GM21528 (cell line): Measurements from ENCODE around the gene ALCAM.
A peak's percentile ranks its signal among the peaks of the same experiment; 100 is the strongest.

Experiments
- ATAC-seq: cut with Tn5 transposase; IDR thresholded peaks from one replicate; pipeline ENCODE4 v1.9.1; 2021; ENCODE audit warnings: mild to moderate bottlenecking, moderate library complexity; ENCODE audit not compliant: unreplicated experiment, low FRiP score

ALCAM gene

DNA sequence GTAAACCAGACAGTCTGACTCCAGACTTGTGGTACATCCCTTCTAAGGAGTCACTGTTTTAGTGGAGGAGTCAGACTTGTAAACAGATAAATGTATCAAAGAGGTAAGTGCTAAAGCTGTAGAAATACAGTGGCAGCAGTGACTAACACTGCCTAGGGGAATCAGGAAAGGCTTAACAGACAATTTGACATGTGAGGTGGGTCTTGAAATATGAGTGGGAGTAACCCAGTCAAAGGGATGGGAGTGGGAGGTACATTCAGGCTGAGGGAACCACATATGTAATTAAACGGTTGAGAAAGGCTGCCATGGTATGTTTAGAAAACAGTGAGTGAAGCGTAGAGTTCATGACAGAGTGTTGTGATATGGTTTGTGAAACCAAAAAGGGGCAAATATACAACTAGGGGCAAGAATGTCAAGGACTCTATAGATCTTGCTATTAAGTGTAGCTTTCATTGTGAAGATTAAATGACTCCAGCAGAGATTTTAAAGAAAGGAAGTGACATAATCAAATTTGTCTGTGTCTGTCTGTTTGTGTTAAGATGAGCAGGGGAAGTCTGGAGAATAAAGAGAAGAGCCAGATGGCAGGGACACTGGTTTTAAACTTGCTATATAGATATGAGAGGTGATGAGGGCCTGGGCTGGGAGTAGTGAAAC lies 11.2 kb upstream of the ALCAM start:
- ATAC-seq: no peak

GRCh38 chr3:105356396-105356795 lies 10.3 kb upstream of the ALCAM start:
- ATAC-seq: no peak

GRCh38 chr3:105356988-105357387 lies 9.7 kb upstream of the ALCAM start:
- no peak for ATAC-seq

DNA sequence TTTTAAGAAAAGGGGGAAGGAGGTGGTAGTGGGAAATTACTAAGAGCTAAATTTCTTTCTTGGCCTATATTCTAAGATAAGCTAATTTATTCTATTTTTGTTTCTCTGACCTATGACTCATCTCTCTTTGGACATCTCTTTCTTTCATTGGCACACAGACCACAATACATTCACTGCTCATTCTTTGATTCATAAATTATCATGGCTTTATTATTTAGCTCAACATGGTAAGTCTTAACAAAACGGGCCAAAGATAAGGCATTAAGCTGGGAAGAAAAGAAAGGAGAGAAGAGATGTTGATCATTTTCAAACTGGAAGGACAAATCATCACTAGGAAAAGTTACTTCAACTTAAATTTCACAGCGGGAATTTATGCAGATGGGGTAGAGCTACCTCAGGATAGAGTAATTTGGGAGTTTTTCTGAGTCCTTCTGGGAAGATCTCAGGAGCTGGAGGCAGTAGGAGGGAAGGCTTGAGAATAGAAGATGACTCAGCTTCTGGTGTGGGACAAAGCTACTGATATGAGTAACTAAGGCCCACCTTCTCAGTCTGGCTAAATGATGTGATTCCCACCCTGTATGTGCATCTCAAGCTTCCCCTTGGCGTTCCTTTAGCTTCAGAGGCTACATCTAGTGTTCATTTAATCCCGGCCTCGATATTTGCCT lies 7.5 kb upstream of the ALCAM start:
- ATAC-seq: no peak

DNA sequence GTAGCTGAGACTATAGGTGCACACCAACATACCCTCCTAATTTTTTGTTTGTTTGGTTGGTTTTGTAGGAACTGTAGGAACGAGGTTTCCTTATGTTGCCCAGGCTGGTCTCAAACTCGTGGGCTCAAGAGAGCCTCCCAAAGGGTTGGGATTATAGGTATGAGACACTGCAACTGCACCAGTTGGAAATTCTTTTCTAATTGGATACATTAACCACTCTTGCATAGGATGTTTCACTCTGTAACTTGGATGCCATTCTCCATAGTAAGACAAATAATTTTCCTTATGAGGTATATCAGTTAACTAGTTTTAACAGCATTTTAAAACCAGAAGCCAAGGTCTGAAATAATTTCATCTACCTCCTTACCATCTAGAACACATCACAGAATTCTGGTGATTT lies 6.7 kb upstream of the ALCAM start:
- ATAC-seq: no peak

DNA sequence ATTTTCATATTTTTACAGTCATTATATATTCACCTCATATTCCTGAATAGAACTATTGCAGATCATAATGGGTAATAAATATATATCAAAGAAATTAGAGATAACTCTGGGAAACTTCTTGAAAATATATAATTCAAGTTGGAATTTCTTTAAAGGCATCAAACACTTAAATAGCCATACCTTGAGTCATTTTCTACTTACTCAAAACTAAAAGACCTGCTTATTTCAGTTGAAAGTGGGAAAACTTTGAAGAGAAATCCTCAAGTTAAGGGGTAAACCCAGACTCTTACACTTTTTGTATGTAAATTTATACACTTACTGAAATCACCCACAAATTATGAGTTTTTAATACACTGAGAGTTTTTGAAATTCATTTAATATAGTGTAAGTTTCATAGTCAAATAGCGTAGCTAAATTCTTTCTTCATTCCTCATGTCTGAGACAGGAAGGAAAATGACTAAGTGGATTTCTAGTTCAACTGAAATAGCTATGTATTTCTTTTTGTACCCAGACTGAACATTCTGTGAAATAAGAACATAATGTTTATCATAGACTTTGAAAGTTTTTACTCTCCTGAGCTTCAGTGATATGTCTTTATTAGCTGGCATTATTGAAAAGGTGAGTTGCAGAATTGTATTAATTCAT lies 4.6 kb upstream of the ALCAM start:
- no peak for ATAC-seq

GRCh38 chr3:105364128-105364527 lies 2.6 kb upstream of the ALCAM start:
- no peak for ATAC-seq

DNA sequence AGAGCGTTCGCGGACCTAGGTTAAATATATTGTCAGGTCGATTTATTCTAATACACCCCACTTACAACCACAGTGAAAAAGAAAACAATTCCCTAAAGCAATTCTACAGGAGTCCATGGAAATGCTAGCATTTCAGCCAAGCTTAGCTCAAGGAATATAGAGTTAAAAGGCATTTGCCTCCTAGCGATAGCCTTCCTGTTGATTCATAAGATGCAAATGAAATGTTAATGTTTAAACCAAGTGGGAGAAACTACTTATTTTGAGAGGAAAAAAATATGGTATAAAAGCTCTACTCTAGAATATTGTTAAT lies 1.7 kb upstream of the ALCAM start:
- no peak for ATAC-seq

DNA sequence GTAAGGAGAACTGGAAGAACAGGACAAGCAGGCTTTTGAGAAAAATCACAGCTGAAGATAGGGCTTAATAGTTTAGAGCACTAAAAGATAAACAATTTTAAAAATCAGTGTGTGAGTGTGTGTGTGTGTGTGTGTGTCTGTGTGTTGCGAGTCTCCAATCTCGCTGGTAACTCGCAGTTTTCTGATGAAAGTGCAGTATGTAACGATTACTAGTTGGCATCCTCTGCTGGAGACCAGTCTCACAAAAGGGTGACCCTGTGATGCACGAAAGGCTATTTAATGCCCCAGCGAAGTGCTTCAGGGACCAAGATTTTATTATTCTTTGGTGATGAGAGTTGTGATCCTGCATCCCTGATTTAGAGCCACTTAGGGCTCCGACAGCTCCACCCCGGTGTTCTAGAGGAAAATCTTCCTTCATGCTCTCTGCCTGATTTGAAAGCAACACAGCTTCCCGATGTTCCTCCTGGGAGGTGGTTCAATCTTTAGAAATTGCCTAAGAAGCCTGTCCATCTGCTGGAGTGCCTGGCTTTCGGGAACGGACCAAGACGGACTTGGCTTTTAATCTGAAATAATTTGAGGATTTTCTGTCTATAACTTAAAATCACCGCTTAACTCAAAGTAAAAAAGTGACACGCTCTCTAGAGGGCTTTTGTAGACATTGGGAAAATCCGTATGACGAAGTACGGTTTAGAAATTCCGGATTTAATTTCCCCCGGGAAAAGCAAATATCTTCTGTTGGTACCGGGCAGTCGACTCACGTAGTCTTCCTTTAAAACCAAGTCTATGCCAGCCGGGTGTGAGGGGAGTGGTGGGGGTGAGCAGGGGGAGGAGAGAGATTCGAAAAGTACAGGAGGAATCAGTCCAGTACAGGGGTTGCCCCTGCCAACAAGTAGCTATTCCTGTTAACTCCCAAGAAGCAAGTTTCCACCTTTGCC lies 1.1 kb upstream of the ALCAM start:
- no peak for ATAC-seq

- peak; percentile 6 for ATAC-seq
These were observed 325 bp downstream of the ALCAM start for GRCh38 chr3:105367063-105367405.

DNA sequence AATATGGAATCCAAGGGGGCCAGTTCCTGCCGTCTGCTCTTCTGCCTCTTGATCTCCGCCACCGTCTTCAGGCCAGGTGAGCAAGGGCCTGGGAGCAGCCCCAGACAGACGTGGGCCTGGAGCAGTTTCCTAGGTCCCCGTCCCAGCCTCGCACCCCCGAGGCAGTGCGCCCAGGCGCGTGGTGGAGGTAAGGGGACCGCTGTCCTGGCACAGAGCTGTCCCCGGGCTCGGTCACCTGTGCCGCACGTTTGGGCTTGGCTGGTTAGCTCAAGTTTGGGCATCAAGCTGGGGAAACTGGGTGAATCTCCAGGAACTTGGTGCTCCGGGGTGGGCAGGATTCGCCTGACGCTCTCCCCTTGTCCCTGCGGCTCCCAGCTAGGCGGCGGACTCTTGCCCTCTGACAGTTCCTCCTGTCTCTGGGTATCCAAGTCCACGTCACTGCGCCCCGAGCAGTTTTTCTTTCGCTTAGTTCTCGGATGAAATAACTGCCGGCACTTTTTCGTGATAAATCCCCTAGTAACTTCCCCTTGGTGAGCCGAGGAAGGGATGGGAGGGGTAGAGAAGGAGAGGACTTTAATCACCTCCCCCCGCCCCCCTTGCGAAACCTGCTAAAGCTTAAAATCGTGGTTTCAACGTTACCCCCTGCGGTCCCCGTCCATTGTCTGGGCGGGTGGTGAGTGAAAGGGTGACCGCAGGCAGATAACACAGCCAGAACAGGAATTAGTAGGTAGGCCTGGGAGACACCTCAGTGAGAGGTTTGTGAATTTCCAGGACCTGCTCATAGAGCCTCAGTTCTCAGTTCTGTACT lies 901 bp downstream of the ALCAM start:
- ATAC-seq: peak; percentile 23

DNA sequence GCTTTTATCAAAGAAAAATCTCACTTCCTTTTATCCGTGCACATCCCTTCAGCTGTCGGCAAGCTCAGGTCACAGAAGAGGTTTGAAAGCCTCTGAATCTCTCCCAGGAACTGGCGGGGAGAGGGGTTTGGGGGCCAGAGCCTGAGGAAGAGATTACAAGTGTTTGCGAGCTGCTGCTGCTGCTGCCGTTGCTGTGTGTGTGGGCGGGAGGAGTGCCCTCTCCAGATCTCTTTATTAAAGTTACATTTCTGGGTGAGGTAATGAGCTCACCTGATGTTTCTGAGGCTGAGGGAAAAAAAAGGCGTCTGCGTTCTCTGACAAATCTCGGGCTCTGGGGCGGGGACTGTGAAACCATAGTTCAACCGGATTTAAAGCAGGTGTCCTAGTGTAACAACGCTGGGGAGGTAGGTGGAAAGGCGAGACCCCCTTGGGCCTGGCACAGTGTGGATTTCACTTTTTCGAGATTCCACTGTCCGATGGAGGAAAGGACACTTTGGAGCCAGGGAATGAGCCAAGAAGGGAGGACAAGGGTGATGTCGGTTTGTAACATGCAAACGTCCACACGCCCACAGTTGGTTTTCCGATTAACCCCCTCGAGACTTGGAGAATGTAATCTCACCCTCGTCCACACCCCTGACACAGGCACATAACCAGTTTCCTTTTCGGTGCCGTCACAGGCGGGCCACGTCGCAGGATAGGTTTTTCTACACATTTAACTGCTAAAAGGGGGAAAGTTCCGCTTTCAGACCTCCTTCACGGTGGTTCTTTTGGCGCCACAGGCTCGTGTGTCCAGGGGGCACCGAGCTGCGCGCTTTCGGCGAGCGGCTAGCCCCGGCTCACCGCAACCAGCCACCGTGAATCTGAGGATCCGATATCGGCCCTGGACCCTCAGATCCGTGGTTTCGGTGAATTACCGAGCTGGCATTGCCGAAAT lies 2.1 kb downstream of the ALCAM start:
- ATAC-seq: peak; percentile 39

GRCh38 chr3:105369500-105370371 lies 3.0 kb downstream of the ALCAM start:
- peak; percentile 29 for ATAC-seq

DNA sequence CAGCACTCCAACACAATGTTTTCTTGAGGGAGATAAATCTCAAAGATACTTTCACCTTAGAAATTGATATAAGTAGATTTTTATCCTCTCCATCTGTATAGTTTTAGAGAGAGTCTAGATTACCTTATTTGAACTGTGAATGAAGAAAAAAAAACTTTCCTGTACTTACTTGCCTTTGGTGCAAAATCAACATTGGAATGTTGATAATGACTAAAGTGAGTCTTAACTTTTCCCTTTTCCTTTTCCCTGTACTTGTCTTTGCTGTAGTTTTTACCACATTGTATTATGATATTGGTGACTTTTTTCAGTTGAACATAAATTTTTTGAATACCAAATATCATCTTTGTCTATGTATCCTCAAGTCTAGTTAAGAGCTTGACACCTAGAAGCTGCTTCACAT lies 6.7 kb downstream of the ALCAM start:
- no peak for ATAC-seq

DNA sequence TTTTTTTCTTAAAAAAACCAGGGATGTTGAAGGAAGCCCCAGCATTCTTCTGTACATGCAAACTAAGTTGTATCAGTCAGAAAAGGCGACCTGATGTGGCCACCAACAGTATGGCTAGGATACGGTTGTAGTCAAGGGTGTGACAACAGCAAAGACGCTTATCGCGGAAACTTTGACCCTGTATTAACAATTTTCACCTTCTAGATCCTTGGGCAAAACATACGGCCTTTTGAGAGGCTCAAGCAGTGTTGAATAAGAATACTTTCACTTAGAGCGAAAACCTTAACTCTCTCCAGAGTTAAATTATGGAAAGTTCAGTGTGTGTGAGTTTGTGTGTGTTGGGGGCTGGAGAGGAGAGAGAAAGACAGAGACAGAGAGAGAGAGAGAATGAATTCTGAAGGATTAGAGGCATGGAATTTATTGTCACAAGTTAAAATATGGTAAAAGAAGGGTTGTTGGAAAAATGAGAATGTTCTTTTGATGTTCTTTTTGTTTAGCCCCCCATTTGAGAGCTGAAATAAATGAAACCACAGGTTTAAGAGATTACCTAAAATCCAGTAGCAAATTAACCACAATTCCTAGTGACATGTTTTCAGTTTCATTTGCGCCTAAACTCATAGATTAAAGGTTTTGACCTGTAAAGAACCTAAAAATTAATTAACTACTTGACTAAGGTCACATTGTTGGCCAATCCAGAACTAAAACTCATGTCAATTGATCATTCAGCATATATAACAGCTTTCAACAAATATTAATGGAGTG lies 9.2 kb downstream of the ALCAM start:
- no peak for ATAC-seq

DNA sequence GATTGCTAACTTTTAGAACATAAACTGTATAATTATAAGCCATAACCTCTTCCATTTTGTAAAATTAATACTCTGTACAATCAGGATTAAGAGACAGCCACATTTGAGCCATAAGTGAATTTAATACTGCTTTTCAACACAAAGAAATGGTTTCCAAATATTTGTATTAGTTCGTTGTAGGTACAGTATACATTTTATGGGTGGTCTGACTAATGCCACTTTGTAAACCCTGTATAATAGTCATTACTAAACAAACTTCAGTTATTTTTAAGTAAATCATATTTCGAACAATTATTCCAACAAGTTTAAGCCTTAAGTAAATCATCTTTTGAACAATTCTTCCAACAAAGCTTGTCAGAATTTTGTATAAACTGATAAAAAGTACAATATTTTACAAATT lies 11.0 kb downstream of the ALCAM start:
- ATAC-seq: no peak

- no peak for ATAC-seq
These were observed 18.5 kb downstream of the ALCAM start for GRCh38 chr3:105385179-105385578.
